NCI-H774 (cell line): Measurements from ENCODE around the gene MFAP3L.
"Not testable (repeated sequence)": the region's sequence is repeated elsewhere in the genome, so short reads cannot be mapped to it uniquely, and the experiment has no call there.

ENCODE experiments used
- DNase-seq: peaks from one replicate; lab custom pipeline; 2025; lab: John Stamatoyannopoulos, UW

MFAP3L gene

GRCh38 chr4:169987327-169988228 lies 38.6 kb downstream of the MFAP3L start:
- DNase-seq, result no peak

- DNase-seq, result no peak
Measured at GRCh38 chr4:169986369-169986768, 39.8 kb downstream of the MFAP3L start.

GRCh38 chr4:169985881-169986280 lies 40.3 kb downstream of the MFAP3L start:
- DNase-seq, result no peak

DNA sequence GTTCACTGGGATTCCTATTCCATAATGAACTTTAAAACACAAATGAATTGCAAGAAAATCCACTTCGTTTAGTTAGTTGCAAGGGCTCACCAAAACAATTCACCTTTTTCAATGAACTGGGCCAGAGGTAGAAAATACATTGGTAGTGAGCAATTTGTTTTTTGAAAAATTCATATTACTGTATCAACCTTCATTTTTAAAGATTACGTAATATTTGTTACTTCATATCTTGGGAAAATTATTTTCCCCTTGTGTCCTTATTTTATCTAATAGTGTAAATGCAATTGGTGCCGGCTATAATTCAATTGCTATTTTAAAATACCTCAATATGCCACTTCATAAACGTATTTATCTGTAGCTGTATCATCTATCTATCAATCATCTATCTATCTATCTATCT lies 41.5 kb downstream of the MFAP3L start:
- no peak for DNase-seq

DNA sequence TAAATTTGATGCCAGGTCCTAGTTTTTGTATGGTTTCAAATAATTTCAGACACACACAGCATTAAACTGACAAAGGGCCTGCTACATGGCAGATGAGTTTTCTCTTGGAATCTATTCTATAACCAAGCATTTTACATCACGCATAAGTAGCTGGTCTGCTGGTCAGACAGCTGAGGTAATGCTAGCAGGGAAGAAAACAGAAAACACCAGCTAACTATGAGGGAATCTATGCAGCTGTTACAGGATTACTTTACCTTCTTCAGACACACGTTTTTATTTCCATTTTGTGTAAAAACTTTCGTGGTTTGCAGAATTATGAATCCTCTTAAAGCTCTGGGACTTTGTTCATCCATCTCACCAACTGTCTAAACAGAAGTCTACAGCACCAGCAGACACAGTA lies 42.0 kb downstream of the MFAP3L start:
- DNase-seq, result no peak

DNA sequence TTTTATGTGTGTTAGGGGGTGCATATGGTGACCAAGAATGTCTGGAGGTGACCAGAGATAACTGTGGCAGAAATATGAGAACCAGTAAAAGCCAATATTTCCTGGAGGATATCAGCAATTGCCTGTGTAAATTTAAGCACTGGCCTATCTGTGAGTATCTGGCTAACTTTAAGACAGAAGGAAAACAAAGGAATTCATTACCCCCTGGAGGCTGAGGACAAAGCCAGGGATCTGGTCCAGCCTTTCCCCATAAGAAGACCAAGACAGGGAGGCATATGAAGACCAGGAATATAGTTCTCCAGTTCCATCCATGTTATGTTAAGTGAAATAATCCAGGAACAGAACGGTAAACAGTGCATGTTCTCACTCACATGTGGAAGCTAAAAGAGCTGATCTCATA lies 49.2 kb downstream of the MFAP3L start:
- no peak for DNase-seq

GRCh38 chr4:169975838-169976796 lies 50.1 kb downstream of the MFAP3L start:
- no peak for DNase-seq

DNA sequence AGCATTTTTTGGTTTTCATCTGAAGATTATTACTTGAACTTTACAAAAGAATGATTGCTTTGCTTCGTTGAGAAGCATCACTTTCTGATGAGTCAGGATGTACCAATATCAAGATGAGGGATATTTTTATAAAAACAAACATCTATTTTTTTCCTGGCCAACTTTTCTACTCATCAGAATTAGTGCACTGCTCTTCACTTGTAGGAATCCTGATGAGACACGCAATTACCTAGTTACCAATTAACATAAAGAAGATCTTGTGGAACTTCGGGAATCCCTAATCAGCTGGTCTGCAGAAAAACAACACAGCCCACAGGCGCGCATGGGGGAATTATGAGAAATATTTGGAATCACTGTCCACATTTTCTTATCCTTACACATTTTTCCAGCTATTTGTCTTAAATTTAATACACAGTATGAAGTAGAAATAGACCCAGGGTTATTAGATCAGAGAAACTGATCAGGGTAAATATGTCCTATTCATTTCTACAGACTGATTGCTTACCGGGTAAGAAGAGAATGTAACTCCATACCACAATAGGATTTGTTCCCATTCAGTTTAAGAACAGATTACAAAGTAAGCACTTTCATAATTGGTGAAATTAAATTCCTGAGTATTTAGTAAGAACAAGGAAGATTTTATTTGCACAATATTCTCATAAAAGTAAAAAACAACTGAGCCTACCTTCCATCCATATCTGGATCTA lies 50.9 kb downstream of the MFAP3L start:
- no peak for DNase-seq

GRCh38 chr4:169971456-169972015 lies 54.7 kb downstream of the MFAP3L start:
- DNase-seq, result no peak

- DNase-seq, result no peak
Measured at GRCh38 chr4:169968999-169969398, 57.2 kb downstream of the MFAP3L start.

DNA sequence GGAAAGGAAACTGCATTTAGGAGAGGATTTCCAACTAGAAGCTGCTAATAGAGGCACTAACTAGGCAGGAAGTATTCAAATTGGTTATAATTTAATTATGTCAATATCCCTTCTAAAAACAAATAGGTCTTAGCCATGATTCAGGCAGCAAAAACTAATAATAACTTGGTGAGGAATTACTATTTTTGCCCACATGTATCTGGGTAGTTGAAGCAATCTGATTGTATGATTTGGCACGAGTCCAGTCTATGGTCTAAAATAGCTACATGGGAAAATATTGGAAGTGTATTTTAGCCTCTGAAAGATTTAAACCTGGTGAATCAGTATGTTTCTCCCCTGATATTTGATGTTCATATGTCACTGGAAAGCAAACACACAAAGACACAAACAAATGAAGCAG lies 62.2 kb downstream of the MFAP3L start:
- no peak for DNase-seq

DNA sequence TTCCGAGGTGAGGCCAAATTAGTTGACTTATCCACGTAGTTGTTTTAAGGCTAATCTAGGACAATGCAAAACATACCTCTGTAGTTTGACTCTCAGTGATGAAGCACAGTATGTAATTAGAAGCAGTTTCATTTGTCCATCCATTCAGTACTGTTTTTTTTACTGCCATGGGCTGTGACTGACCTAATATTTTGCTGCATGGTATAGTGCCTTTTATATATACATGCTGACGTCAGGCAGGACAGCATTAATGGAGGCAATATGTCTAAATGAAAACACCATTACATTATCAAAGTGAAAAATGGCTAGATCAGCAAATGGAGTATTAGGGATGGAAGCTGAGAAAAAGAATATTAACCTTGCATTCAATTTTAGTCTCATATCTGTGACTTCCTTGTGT lies 66.9 kb downstream of the MFAP3L start:
- no peak for DNase-seq

DNA sequence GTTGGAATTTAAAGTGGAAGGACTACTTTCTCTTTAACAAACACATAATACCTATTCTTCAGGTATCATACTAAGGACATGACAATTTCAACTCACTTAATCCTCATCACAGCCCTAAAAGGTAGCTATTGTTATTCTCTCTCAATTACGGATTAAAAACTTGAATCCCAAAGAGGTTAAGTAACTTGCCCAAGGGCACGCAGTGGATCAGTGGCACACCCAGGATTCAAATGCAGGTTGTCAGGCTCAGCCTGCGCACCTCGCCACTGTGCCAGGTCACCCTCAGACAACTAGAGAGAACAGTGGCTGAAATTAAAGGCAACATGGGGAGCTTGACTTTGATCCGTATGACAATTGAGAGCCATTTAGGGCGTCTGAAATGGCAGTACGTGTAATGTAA lies 67.6 kb downstream of the MFAP3L start:
- no peak for DNase-seq

- no peak for DNase-seq
Measured at GRCh38 chr4:169957785-169958184, 68.4 kb downstream of the MFAP3L start.

GRCh38 chr4:169956091-169956843 lies 69.9 kb downstream of the MFAP3L start:
- DNase-seq, result no peak

DNA sequence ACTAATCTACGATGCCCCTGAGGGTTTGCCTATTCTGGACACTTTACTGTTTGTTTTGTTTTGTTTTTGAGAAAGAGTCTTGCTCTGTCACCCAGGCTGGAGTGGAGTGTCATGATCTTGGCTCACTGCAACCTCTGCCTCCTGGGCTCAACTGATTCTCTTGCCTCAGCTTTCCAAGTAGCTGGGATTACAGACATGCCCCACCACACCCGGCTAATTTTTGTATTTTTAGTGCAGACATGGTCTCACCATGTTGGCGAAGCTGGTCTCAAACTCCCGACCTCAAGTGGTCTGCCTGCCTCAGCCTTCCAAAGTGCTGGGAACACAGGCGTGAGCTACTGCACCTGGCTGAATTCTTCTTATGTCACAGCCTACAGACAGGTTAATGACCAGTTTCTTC lies 70.7 kb downstream of the MFAP3L start:
- no peak for DNase-seq

- no peak for DNase-seq
Measured at GRCh38 chr4:169952236-169953002, 73.8 kb downstream of the MFAP3L start.

- DNase-seq, result no peak
Measured at GRCh38 chr4:169948271-169948670, 77.9 kb downstream of the MFAP3L start.

- no peak for DNase-seq
Measured at GRCh38 chr4:169945636-169946035, 80.6 kb downstream of the MFAP3L start.

- not testable (repeated sequence) for DNase-seq
Measured at GRCh38 chr4:169943601-169944000, 82.6 kb downstream of the MFAP3L start.
